Measurements from ENCODE around the gene UNC13C.

Gene UNC13C

DNA sequence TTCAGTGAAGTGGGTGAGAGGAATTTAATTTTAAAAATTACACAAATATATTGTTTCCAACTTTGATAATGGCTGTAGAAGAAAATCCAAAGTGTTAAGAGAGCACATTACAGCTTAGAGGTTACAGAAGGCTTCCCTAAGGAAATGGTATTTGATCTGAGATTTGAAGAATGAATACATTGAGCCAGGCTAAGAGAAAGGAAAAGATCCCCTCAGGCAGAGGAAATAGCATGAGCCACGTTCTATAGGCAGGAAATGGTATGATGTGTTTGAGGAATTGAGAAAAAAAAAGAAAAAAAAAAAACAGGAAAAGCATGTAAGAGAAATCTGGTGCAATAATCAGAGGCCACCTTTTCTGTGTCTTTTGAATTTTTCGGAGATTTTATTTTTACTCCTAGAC is 48.6 kb downstream of the UNC13C start:
- FAIRE-seq: no peak

DNA sequence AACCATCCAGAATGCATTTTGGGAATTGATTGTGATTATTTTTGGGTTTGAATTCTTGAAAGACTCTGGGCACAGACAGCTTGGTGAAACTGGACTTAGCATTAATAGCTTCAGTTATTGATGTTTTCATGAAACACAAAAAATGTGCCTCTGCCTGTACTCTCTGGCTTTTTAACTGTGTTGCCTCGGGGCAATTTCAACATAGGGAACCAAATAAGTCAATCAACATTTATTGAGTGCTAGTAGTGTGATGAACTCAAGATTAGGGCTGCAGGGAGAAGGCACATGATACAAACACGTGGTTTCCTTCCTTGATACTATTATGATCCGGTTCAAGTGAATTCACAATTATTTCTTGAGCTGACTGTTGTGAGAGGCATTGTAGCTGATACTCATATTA is 50.8 kb downstream of the UNC13C start:
- FAIRE-seq: no peak

DNA sequence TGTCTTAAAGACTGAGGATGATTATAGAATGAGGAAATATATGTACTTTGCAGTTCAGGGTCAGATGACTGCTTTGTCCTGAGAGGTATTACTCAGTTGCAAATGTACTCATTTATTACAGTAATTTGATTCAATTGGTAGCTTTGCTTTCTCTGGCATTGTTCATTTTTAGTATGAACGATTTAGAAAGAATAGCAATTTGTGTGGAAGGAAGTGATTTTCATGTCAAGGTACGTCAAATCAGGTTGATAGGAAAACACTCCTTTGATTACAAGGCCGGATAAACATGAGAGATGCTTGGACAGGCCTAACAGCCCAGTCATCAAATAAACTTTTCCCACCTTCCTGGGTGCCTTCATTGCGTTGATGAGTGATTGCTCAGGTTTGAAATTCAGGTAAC is 53.8 kb downstream of the UNC13C start:
- no peak for FAIRE-seq

DNA sequence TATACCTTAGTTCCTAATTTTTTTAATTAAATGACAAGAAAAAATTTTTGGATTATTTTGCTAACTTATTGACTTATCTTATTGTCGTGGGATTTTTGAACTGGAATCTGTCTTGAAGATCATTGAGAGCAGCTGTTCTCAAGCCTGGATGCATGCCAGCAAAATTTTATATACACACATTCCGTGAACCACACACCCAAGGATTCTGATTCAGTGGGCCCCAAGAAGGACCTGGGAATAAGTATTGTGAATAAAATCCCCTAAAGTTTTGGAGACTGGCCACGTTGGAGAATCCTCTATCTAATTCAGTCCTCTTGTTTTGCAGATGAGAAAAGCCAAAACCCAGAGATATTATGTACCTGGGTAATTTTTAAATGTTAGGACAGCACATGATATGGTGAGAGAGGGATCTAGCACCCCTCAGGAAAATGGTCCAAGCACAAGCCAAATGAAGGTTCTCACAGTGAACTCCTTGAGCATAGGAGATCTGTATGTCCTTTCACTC is 55.2 kb downstream of the UNC13C start:
- FAIRE-seq: no peak

DNA sequence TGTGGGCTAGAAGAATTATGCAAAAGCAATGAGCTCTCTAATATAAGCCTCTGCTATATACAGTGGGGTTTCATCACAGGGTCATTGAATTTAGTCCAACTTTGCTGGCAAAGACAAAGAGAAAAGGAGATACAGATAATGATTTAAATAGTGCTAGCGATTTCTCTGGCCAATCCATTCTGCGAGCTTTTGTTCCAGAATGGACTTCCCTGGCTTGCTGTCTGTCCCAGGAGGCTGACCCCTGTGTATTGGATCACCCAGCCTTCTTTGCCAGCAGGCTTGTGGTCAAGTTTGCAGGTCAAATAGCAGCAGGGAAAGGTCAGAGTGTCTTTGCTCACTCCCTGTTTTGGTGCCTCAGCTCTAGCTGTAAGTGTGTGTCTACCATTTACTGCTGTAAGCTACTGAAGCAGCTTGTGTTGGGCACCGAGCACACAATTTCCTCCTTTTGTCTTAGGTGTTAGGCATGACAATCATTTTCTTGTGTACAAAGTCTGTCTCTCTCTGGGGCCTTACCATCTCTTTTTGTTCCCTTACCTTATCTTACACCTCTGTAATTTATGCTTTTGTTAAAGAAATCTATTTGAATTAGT is 55.7 kb downstream of the UNC13C start:
- no peak for FAIRE-seq

DNA sequence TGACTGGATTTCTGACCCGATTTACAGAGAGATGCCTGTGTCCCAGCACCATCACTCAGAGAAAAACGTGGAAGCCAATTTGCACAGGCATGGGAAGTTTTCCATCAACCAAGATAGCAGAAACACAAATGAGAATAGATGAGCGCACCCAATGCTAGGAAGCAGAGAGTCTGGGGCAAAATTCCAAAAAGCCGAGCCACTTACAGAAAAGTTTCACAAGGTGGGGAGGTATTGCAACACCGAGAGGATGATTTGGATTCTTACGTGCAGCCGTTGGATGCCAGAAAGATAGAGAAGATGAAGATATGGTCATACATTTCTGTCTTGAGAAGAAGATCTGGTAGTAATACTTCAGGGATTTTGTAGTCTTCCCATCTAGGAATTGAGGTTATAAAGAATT is 57.4 kb downstream of the UNC13C start:
- FAIRE-seq: no peak

DNA sequence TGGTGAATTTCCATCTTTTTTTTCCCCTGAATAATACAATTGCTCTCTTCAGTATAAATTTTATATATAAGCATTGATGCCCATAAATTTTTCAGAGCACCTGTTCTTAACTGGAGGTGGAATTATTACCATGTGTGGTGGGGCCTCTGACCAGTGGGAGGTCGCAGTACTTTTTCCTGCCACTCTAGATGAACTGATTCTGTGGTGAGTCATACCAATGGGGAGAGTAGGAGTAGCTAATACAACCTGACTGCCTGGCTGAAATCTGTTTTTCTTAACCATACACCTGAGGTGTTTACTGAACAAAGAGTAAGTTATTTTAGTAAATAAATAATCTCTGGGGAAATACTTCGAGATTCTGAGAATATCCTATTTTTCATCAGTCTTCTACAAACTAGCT is 67.2 kb downstream of the UNC13C start:
- no peak for FAIRE-seq

DNA sequence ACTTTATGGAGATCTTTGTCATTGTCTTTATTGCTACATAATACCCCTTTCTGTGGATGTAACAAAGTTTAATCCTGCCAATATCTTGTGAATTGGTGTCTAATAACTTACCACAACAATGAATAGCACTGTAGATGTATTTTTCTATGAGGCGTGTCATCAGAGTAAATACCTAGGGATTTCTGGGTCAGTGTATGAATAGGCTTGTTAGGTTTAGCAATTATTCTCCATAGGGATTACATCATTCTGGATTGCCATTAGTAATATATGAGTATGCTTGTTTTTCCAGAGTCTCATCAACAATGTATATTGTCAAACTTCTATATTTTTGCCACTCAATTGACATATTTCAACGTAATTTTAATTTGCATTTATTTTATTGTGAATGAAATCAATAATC is 67.9 kb downstream of the UNC13C start:
- FAIRE-seq: no peak

DNA sequence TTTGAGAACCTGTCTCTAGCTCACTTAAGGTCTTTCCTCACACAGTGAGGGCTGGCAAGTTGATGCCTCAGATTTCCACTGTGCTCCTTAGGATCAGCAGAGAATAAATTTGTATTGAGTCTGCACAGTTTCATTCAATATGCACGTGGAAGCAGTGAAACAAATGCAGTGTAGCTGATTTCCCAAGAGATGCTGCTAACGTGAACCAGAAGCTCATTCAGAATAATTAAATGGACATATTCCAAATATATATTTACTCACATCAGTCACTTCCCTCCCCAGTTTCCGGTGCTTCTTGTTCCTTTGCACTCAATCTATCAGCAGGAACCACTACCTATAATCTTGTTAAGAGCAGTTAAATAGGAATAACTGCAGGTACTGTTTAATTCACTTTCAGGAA is 86.1 kb downstream of the UNC13C start:
- no peak for FAIRE-seq

DNA sequence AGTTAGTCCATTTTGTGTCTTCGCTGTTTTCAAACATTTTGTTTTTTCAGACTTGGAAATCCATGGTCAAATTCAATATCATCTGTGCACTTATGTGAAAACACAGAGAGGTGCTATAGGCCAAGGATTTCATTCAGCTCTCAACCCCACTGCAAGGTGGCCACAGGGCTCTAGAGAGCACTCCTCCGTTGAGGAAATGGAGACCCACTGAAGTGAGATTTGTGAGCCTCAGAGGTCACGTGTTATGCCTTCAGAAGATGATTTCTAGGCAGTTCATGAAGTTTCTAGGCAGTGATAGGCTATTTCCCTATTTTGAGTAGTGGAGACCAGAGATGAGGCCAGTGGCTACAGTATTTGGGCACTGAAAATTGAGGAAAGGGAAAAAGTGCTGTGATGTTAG is 88.2 kb downstream of the UNC13C start:
- no peak for FAIRE-seq

DNA sequence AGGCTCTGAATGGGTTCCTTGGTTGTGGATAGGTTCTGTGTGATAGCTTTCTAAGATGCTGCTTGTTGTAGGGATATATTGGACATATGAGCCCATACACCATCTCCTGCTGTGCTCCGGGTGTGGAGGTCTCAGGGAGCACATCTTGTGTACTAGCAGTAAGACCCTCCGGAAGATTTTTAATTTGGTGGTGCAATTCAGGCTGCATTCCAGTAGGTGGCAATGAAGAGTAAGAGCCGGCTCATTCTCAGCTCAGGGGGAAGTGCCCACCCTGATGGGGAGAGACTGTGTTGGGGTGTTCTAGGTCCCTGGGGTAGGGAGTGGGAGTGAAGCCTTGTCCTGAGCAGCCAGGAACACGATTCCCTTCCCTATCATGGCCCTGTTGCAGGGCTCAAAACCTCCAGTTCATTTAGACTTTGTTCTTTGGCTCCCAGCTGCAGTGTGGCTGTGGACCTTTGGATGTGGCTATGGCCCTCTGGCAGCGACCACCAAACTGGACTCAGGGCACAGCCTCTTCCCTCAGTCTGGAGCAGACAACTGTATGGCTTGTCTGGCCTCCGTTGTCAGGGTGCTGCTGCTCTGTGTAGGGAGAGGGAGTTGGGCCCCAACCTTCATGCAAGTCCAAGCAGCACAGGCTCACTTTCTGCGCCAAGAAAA is 104.7 kb downstream of the UNC13C start:
- FAIRE-seq: no peak

DNA sequence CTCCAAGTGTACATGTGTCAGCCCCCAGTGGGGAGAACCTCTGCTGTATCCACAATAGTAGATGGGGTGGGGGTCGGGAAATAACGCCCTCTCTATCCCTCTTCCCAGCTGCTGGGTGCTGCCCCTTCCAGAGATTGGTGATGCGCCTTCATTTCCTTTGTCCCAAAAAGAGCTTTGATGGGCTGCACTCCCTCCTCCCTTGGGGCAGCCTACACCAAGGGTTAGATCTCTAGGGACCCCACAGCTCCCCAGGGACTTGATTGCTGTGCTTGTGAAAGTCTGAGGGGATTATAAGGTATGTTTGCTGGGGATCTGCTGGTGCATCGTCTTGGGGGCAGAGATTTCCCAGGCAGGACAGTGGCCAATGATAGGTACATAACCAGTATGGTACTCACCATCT is 105.3 kb downstream of the UNC13C start:
- FAIRE-seq: no peak

DNA sequence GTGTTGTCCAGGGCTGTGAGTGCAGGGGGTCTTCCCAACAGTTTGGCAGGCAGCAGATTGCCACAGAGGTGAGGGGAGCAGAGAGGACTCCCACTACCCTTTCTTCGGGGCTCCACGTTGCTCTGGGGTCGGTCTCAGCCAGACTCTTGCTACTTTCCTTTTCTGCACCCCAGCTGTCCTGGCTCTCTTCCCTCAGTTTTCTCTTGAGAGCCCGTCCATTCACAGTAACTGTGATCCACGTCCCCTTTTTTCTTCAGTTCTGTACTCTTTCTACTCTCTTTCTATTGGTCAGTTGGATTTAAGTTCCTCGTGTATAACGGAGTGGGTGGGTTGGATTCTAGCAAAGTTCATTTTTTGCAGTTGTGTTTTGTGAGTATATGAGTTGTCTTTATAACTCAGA is 105.8 kb downstream of the UNC13C start:
- no peak for FAIRE-seq

DNA sequence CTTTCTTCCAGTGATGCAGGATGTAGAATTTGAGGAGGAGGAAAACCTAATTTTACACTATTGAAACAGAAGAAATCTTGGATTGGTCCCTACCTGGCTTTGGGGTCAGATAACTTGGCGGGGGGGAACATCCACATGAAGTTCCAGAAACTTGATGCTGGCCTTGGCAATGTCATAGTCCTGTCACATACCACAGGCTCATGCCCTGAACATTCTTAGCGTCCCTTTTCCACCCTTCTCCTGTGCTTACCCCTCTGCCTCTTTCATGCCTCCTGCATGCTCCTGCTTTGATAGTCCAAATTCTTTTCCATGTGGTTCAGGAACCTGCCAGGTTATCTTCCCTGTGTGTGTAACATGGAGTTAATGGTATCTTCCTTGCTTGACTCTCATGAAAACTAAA is 110.6 kb downstream of the UNC13C start:
- FAIRE-seq: no peak

DNA sequence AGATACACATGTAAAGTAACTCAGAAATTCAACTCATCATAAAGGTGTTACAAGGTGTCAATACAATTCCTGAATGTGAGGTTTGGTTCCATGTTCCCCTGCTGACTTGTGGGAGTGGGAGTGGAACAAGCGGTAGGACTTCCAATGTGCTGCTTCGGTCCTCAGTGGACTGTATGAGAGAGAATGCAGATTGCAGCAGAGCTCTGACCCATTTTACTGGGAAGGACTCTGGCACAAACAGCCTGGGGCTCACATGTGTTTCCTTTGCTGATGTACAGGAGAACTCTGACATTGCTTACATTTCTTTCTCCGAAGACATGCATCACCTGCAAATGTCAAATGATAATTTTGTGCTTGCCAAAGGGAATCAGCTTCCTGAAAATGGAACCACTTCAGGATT is 111.5 kb downstream of the UNC13C start:
- FAIRE-seq: no peak

DNA sequence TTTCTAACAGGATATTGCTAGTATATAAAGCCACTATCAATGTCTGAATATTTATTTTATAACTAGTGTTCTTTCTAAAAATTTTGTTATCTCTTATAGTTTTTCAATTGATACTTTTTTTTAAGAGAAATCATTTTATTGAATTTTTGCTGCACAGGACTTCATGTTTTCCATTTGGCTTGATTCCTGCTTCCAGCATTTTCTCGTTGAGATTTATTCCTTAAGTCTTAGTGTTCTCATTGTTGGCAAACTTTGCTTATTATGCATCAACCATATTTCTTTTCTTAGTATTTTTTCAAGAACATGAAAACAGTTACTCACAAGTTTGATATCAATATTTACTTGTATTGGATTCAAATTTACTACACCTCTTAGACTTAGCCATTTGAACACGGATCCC is 113.4 kb downstream of the UNC13C start:
- no peak for FAIRE-seq

DNA sequence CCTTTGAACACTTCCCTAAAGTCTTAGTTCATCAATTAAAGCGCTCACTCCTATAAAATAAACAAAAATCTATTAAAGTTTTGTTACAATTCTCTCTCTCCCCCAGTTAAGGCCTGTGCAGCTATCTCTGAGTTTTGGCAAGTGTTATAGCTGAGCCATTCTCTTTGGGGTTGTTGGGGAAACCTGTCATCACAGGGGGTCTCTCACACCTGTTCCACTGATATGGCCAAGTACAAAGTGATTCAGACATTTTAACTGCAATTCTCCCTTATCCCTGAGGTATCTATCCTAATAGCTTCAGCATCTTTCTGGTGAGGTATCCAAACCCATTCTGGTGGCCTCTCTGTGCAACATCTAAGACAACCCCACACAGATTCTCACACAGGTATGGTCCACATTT is 116.4 kb downstream of the UNC13C start:
- no peak for FAIRE-seq

DNA sequence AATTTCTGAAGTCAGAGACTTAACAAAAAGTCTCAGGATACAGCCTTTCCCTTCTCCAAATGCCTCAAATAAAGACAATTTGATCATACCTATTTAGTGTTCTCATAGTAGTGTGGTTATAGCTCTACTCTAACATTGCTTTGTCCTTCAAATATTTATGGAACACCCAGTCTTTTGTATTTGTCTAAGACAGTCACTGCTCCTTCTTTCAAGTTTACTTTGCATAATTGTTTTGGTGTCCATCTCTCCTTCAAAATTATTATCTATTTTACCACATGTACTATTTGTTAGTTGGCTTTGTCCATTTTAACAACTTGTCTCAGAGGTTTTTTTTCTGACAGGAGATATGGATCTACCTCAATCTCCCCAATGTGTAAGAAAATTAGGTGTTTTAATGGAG is 118.8 kb downstream of the UNC13C start:
- no peak for FAIRE-seq

DNA sequence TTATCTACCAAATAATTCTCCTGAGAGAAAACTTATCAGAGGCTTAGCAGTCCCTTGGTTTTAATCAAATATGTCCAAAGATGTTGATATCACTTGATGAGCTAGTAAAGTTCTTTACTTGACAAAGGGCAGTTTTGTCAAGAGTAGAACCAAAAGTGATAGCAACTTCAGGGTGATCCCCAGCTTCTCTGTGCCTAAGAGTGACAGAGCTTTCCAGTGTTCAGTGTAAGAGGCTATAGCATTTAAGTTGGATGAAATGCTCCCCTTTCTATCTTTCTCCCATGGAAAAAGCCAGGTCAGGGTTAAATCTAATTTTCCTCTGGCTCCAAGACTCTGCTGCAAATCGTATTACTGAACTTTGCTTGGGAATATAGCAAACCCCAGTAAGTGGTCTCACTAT is 120.8 kb downstream of the UNC13C start:
- no peak for FAIRE-seq

DNA sequence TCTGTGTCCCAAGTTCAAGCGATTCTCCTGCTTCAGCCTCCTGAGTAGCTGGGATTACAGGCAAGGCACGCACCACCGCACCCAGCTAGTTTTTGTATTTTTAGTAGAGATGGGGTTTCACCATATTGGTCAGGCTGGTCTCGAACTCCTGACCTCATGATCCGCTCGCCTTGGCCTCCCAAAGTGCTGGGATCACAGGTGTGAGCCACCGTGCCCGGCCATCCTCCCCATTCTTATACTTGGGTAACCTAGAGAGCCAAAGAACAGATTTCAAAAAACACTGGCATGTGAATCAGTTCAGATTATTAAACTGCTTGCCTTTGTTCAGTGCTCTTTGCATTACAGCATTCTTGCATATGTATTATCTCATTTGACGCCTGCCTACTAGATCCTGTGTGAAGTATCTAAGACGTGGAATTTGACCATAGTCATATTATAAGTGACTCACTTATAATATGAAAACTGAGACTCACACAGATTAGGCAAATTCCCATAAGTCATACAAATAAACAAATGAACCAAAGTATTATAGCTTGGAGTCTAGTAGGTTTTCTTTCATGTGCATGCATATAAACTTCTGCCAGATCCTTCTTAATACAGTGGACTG is 123.5 kb downstream of the UNC13C start:
- no peak for FAIRE-seq

DNA sequence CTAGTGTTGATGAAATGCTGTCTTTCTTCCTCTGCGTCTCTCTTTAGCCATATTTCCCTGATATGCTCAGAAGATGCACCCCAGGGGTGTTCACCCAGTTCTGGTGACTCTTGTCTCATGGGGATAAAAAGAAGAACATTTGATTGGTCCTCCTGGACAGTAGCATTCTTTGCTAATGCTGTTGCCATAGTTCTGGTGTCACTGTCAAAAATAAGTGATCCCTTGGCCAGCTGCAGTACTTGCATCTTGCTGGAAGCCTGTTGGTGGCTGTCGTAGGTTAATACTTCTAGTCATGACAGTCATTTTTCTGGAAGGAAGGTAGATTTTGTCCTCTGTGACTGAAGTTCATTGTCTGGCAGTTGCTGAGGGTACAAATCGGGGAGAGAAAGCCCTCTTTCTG is 124.5 kb downstream of the UNC13C start:
- no peak for FAIRE-seq

DNA sequence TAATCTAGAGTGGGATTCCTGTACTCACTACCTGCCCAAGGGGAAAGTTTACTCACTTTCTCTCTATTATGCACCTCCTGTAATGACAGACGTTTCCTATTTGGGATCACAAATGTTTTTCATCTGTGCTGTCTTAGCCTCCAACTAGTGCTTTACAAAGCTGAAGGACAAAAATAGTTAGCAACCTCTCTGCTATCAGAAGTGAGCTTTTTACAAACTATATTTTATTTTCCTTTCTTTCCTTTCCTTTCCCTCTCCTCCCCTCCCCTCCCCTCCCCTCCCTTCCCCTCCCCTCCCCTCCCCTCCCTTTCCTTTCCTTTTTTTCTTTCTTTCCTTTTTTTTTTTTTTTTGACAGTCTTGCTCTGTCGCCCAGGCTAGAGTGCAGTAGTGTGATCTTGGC is 130.8 kb downstream of the UNC13C start:
- no peak for FAIRE-seq

DNA sequence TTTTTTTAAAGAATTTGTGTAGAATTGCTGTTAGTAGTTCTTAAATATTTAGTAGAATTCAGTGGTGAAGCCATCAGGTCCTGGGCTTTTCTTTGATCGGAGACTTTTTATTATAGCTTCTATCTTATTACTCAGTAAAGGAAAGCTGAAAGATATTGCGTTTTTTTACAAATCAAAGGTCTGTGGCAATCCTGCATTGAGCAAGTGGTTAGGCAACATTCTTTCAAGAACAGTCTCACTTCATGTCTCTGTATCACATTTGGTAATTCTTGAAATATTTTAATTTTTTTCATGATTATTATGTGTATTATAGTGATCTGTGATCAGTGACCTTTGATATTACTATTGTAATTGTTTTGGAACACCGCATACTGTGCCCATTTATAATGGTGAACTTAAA is 140.8 kb downstream of the UNC13C start:
- no peak for FAIRE-seq

DNA sequence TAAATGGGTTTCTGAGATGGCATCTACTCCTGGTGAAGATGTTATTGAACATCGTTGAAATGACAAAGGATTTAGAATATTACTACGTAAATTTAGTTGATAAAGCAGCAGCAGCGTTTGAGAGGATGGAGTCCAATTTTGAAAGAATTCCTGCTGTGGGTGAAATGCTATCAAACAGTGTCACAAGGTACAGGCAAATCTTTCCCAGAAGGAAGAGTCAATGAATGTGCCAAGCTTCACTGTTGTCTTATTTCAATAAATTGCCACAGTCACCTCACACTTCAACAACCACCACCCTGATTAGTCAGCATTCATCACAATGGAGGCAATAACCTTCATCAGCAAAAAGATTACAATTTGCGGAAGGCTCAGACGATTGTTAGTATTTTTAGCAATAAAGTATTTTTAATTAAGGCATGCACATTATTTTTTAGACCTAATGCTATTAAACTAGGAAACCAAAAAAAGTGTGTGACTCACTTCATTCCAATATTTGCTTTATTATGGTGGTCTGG is 142.8 kb downstream of the UNC13C start:
- no peak for FAIRE-seq

DNA sequence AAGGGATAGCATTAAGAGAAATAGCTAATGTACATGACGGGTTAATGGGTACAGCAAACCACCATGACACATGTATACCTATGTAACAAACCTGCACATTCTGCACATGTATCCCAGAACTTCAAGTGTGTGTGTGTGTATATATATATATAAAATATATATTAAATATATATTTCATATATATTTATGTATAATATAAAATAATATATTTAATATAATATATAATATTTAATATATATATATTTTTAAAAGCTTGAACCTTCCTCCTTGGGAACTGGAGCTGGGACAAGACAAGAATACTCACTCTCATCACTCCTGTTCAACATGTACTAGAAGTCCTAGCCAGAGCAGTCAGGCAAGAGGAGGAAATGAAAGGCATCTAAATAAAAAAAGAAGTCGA is 149.3 kb downstream of the UNC13C start:
- FAIRE-seq: no peak

Measured in A204.1 (cell line).